K562 (cell line): Measurements from ENCODE around the gene PSAP. TPM values are rescaled to one million over a fixed set of nuclear protein-coding genes. Genes with fewer than 3 reads are reported as not detected.

Source experiments
- FIP1L1 ChIP-seq: fragments of 200-400 bp; formaldehyde crosslinking; IDR thresholded peaks from 2 replicates; pipeline ENCODE4 v1.6.1; 2018; ENCODE audit warnings: mild to moderate bottlenecking, low read depth, low read length; ENCODE audit not compliant: poor library complexity, severe bottlenecking
- GATA2 ChIP-seq: sonication (generic); formaldehyde crosslinking; IDR thresholded peaks from 2 replicates; pipeline ENCODE4 v1.4.0; 2020; ENCODE audit warnings: mild to moderate bottlenecking, missing genetic modification reagents
- HMG20A ChIP-seq: fragments of 450-650 bp; formaldehyde crosslinking; conservative IDR thresholded peaks from 2 replicates; pipeline ENCODE4 v1.4.0; 2020; ENCODE audit warnings: mild to moderate bottlenecking, mixed read lengths
- JUNB ChIP-seq: fragments of 450-650 bp; formaldehyde crosslinking; conservative IDR thresholded peaks from 2 replicates; pipeline ENCODE4 v1.4.0; 2020; ENCODE audit warnings: mild to moderate bottlenecking
- SPI1 ChIP-seq: IDR thresholded peaks from 2 replicates; pipeline ENCODE4 v1.6.1; 2011; ENCODE audit warnings: low read depth, low read length, control low read depth, borderline replicate concordance
- SRSF1 ChIP-seq: fragments of 200-400 bp; formaldehyde crosslinking; IDR thresholded peaks from 2 replicates; pipeline ENCODE4 v1.6.1; 2017; ENCODE audit warnings: mild to moderate bottlenecking, low read depth, low read length, moderate library complexity
- TEAD1 ChIP-seq, 2 experiments: fragments of 450-650 bp in 1 of 2; sonication (generic) in 1 of 2; formaldehyde crosslinking; IDR thresholded peaks; 2 replicates each; pipeline versions ENCODE4 v1.4.0 to v1.8.0; 2020 to 2022; ENCODE audit warnings: mild to moderate bottlenecking in 2 of 2, missing genetic modification reagents in 1 of 2
- ZNF184 ChIP-seq: sonication (generic); formaldehyde crosslinking; IDR thresholded peaks from 2 replicates; pipeline ENCODE4 v1.5.0; 2020; ENCODE audit warnings: missing genetic modification reagents
- ZNF41 ChIP-seq: fragments of 250-450 bp; sonication (Bioruptor Pico); conservative IDR thresholded peaks from 2 replicates; pipeline ENCODE4 v1.4.0; 2020; ENCODE audit warnings: mild to moderate bottlenecking
- ZNF507 ChIP-seq: conservative IDR thresholded peaks from 2 replicates; pipeline ENCODE4 v1.6.1; 2017; ENCODE audit warnings: missing genetic modification characterization, missing compliant biosample characterization
- ZNF707 ChIP-seq: fragments of 250-450 bp; sonication (Bioruptor Pico); conservative IDR thresholded peaks from 2 replicates; pipeline ENCODE4 v1.8.0; 2022; ENCODE audit warnings: inconsistent platforms, mild to moderate bottlenecking, moderate library complexity
- polyA plus RNA-seq, 8 experiments: library from polyadenylated mRNA; depleted of rRNA in 4 of 8; stranded (reverse) in 5 of 8; unstranded in 3 of 8; fragments of >200 nt; fragmentation: Nextera tagmentation in 2 of 8; fragmentation: Illumina TruSeq in 1 of 8; extraction: Ambion mirVana in 2 of 8; extraction: Trizol in 1 of 8; gene quantifications; 2 replicates each; pipeline versions ENCODE4 v1.2.1 to v1.2.3, GENCODE V29; 2011 to 2014; ENCODE audit warnings: inconsistent platforms in 1 of 8, missing spikeins in 1 of 8
- total RNA-seq, 7 experiments: library from RNA; depleted of rRNA in 6 of 7; stranded (reverse); fragments of >200 nt in 6 of 7; fragmentation: Illumina TruSeq in 2 of 7; extraction: Trizol in 2 of 7; gene quantifications; 2 replicates each; pipeline versions ENCODE4 v1.2.1 to v1.2.3, GENCODE V29; 2011 to 2021; ENCODE audit warnings: low replicate concordance in 1 of 7
- TF ChIP-seq, protein P1 (sequence below): fragments of 450-650 bp; IDR thresholded peaks from 2 replicates; pipeline ENCODE4 v1.7.1; 2018; ENCODE audit warnings: mild to moderate bottlenecking, low read depth; ENCODE audit not compliant: partially characterized antibody
- TF ChIP-seq, protein P2 (sequence below): fragments of 150-350 bp; IDR thresholded peaks from 2 replicates; pipeline ENCODE4 v1.6.1; 2014; ENCODE audit warnings: low read depth, mild to moderate bottlenecking, low read length, borderline replicate concordance

The PSAP gene
- total and polyA plus RNA-seq, 9 of the 15 experiments (the other 6 are each of a cell fraction or from before 2014, with no cell fraction given), result 245 to 700 (median 429) TPM

DNA sequence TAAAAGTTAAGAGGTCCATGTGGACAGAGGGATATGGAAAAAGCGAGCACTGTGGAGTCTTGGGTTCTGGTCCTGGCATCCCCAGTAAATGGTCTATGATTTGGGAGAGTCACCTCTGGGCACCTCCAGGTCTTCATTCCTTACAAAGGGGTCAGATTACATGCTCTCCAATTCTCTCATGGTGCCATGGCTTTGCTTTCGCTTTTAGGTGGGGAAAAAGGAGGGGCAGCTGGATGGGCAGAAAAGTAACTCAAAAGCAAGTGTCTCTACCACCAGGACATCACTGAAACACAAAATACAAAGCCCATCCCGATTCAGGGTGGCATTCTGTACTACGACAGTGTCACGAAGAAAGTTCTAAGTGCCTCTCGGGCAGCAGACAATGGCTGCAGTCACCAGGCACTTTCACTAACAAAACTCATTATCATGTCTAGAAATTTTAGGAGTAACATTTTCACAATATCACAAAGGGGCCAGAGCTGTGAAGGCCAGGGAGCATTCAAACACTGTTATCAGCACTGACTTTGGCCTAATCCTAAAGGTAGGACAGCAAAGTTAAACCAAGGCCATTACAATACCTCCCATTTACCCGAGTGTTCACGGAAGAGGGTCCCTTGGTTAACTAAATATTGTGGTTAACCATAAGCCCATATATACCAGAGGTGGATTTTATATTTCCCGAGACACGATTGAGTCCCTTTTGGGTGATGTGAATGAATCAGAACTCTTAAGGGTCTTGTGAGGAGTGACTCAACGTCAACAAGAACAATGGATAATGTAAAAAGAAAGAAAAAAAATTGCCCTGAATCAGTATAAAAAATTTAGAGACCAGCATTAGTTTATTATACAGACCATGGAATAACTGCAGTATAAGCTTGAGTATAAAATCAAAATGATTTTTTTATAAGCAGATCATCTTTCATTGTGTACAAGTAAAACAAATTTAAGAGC lies 2.5 kb downstream of the PSAP start (continued):
- TF ChIP-seq FIP1L1 (no peak), HMG20A (CRISPR knock-in tag) (no peak), ZNF507 (tag) (no peak), JUNB (CRISPR knock-in tag) (no peak), TEAD1 (CRISPR knock-in tag; IDR thresholded peaks at IDR 0.05) (no peak), SRSF1 (no peak), SPI1 (no peak), ZNF41 (CRISPR knock-in tag) (no peak), ZNF707 (no peak), ZNF184 (no peak), GATA2 (CRISPR knock-in tag) (no peak)
- TF ChIP-seq, protein P1, sequence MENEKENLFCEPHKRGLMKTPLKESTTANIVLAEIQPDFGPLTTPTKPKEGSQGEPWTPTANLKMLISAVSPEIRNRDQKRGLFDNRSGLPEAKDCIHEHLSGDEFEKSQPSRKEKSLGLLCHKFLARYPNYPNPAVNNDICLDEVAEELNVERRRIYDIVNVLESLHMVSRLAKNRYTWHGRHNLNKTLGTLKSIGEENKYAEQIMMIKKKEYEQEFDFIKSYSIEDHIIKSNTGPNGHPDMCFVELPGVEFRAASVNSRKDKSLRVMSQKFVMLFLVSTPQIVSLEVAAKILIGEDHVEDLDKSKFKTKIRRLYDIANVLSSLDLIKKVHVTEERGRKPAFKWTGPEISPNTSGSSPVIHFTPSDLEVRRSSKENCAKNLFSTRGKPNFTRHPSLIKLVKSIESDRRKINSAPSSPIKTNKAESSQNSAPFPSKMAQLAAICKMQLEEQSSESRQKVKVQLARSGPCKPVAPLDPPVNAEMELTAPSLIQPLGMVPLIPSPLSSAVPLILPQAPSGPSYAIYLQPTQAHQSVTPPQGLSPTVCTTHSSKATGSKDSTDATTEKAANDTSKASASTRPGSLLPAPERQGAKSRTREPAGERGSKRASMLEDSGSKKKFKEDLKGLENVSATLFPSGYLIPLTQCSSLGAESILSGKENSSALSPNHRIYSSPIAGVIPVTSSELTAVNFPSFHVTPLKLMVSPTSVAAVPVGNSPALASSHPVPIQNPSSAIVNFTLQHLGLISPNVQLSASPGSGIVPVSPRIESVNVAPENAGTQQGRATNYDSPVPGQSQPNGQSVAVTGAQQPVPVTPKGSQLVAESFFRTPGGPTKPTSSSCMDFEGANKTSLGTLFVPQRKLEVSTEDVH, result no peak
- TF ChIP-seq, protein P2, sequence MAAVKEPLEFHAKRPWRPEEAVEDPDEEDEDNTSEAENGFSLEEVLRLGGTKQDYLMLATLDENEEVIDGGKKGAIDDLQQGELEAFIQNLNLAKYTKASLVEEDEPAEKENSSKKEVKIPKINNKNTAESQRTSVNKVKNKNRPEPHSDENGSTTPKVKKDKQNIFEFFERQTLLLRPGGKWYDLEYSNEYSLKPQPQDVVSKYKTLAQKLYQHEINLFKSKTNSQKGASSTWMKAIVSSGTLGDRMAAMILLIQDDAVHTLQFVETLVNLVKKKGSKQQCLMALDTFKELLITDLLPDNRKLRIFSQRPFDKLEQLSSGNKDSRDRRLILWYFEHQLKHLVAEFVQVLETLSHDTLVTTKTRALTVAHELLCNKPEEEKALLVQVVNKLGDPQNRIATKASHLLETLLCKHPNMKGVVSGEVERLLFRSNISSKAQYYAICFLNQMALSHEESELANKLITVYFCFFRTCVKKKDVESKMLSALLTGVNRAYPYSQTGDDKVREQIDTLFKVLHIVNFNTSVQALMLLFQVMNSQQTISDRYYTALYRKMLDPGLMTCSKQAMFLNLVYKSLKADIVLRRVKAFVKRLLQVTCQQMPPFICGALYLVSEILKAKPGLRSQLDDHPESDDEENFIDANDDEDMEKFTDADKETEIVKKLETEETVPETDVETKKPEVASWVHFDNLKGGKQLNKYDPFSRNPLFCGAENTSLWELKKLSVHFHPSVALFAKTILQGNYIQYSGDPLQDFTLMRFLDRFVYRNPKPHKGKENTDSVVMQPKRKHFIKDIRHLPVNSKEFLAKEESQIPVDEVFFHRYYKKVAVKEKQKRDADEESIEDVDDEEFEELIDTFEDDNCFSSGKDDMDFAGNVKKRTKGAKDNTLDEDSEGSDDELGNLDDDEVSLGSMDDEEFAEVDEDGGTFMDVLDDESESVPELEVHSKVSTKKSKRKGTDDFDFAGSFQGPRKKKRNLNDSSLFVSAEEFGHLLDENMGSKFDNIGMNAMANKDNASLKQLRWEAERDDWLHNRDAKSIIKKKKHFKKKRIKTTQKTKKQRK, result no peak
